ACC112 (cell line): ENCODE results near the gene CARNS1.
"Not testable (repeated sequence)": the region's sequence is repeated elsewhere in the genome, so short reads cannot be mapped to it uniquely, and the experiment has no call there.

ENCODE experiments used
- H2AFZ ChIP-seq: fragments of 200-600 bp; sonication (generic); one replicate; pipeline ENCODE4 v1.6.0; 2017; ENCODE audit warnings: antibody characterized with exemption, low read length; ENCODE audit not compliant: unreplicated experiment
- H3K27ac ChIP-seq: fragments of 200-600 bp; sonication (generic); 2 replicates; pipeline ENCODE4 v1.5.1; 2014; ENCODE audit warnings: low read depth, mild to moderate bottlenecking, antibody characterized with exemption, low read length, moderate library complexity
- H3K27me3 ChIP-seq: fragments of 200-600 bp; sonication (generic); 2 replicates; pipeline ENCODE4 v1.6.1; 2014; ENCODE audit warnings: mild to moderate bottlenecking, antibody characterized with exemption, low read length, moderate library complexity, mixed read lengths; ENCODE audit not compliant: insufficient read depth
- H3K36me3 ChIP-seq: fragments of 200-600 bp; sonication (generic); 2 replicates; pipeline ENCODE4 v1.6.1; 2016; ENCODE audit warnings: mild to moderate bottlenecking, antibody characterized with exemption, low read length, moderate library complexity, mixed read lengths; ENCODE audit not compliant: insufficient read depth
- H3K4me1 ChIP-seq: fragments of 200-600 bp; sonication (generic); one replicate; pipeline ENCODE4 v1.6.1; 2016; ENCODE audit warnings: low read length, mixed read lengths; ENCODE audit not compliant: insufficient read depth, unreplicated experiment, control insufficient read depth
- H3K4me3 ChIP-seq: fragments of 200-600 bp; sonication (generic); 2 replicates; pipeline ENCODE4 v1.5.1; 2014; ENCODE audit warnings: mild to moderate bottlenecking, low read depth, low read length
- H3K79me2 ChIP-seq: fragments of 200-600 bp; sonication (generic); one replicate; pipeline ENCODE4 v1.6.0; 2016; ENCODE audit warnings: low read length; ENCODE audit not compliant: control insufficient read depth, unreplicated experiment, insufficient read depth

CARNS1 gene

DNA sequence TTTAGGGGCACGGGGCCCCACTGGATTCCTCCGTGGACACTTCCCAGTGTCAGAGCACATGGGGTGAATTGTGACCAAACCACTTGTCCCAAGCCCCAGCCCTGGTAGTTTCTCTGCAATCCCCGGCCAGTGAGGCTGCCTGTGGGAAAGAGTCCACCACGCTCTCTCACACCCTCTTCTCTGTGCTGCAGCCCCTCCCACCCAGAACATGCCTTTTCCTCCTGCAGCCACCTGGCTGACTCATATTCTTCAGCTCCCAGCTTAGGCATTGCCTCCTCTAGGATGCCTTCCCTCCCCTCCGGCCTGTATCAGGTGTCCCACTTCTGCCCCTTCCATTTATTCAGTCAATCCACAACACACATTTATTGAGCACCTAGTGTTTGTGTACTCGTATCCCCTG is 7.4 kb downstream of the CARNS1 start:
- no peak overlapping the region for H3K27ac ChIP-seq
- H2AFZ ChIP-seq = no peak overlapping the region
- no peak overlapping the region for H3K4me3 ChIP-seq
- no peaks in the 10 kb centered on the region for H3K27me3 ChIP-seq
- no peaks in the 10 kb centered on the region for H3K36me3 ChIP-seq
- peaks cover 7% of the 10 kb centered on the region for H3K4me1 ChIP-seq
- no peaks in the 10 kb centered on the region for H3K79me2 ChIP-seq

DNA sequence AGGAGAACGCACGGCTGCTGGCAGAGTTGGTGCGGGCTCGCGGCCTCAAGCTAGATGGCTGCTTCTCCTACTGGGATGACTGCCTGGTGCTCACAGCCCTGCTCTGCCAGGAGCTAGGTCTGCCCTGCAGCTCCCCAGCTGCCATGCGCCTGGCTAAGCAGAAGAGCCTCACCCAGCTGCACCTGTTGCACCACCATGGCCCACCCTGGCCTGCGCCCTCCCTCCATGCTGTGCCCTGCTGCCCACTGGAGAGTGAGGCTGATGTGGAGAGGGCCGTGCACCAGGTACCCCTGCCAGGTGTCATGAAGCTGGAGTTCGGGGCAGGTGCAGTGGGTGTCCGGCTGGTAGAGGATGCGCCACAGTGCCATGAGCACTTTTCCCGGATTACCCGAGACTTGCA is 8.0 kb downstream of the CARNS1 start:
- Histone ChIP-seq H3K79me2 (peaks cover under 1% of the 10 kb centered on the region), H3K4me1 (peaks cover 7% of the 10 kb centered on the region), H3K36me3 (no peaks in the 10 kb centered on the region), H2AFZ (no peak overlapping the region), H3K27me3 (no peaks in the 10 kb centered on the region), H3K27ac (no peak overlapping the region), H3K4me3 (no peak overlapping the region)

DNA sequence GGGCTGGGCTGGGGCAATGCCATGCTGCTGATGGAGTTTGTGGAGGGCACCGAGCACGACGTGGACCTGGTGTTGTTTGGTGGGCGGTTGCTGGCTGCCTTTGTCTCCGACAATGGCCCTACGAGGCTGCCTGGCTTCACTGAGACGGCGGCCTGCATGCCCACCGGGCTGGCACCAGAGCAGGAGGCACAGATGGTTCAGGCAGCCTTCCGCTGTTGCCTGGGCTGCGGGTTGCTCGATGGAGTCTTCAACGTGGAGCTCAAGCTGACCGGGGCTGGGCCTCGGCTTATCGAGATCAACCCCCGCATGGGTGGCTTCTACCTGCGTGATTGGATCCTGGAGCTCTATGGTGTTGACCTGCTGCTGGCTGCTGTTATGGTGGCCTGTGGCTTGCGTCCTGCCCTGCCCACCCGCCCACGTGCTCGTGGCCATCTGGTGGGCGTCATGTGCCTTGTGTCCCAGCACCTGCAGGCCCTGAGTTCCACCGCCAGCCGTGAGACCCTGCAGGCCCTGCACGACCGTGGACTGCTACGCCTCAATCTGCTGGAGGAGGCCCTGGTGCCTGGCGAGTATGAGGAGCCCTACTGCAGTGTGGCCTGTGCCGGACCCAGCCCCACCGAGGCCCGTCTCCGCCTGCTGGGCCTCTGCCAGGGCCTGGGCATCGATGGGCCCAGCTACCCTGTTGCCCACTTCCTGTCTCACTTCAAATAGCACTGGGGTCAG is 8.6 kb downstream of the CARNS1 start:
- Histone ChIP-seq H3K79me2 (peaks cover 7% of the 10 kb centered on the region), H2AFZ (no peak overlapping the region), H3K36me3 (no peaks in the 10 kb centered on the region), H3K27me3 (no peaks in the 10 kb centered on the region), H3K4me3 (no peak overlapping the region), H3K27ac (no peak overlapping the region), H3K4me1 (peaks cover 8% of the 10 kb centered on the region)

DNA sequence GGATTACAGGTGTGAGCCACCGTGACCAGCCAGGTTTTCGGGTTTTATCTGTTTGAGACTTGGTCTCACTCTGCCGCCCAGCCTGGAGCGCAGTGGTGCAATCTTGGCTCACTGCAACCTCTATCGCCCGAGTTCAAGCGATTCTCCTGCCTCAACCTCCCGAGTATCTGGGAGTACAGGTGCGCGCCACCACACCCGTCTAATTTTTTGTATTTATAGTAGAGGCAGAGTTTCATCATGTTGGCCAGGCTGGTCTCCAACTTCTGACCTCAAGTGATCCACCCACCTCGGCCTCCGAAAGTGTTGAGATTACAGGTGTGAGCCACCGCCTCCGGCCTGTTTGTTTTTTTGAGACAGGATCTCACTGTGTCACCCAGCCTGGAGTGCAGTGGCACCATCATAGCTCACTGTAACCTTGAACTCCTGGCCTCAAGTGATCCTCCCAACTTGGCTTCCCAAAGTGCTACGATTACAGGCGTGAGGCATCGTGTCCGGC is 11.9 kb downstream of the CARNS1 start:
- peak overlapping the region; percentile 89 for H2AFZ ChIP-seq
- not testable (repeated sequence) for H3K27me3 ChIP-seq, H3K4me1 ChIP-seq, H3K27ac ChIP-seq, H3K36me3 ChIP-seq
- H3K4me3 ChIP-seq = peak overlapping the region; percentile 88
- peaks cover 16% of the 10 kb centered on the region for H3K79me2 ChIP-seq

DNA sequence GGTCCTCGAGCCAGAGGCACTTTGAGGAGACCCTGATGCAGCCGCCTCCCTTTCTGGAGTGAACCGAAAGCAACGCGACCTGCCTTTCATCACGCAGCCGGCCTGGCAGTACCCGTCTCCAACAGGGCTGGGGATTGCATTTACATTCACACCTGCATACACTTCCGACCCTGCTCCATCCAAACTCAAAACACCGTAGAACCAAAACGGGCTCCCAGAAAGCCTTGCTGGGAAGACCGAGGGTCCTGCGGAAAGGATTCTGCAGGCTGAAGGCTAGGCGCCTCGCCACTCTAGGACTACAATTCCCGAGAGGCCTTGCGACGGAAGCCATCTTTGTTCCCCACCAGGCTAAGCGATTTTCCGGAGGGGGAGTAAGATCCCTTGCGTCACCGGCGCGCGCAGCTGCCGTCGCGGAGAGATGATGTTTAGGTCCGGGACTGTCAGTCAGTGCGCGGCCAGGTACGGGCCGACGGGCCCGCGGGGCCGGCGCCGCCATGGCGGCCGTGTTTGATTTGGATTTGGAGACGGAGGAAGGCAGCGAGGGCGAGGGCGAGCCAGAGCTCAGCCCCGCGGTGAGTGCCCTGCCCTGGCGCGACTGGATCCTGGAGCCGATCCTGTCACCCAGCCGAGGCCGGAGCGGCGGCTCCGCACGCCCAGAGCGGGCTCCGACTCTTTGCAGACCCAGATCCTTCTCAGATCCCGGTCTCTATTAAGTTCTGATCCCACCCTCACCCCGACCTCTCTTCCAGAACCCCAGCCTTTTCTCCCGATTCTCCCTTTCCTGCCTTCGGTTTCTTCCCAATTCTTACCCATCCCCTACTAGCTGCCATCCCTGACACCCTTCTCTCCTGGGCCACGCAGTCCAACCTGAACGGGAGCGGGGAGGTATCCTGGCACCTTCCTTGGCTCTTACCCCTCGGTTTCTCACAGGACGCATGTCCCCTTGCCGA is 12.8 kb downstream of the CARNS1 start, which contains the start of gene RPS6KB2:
Gene RPS6KB2 (plus strand): TSS at position 443 of the 950 bp plus-strand sequence. CDS start 52 bp downstream, at position 495.
- H3K27ac ChIP-seq = peak within 1 kb of the TSS; percentile 13
- H3K4me1 ChIP-seq = peaks cover 8% of the 10 kb centered on the region
- no peaks in the 10 kb centered on the region for H3K27me3 ChIP-seq
- no peaks in the 10 kb centered on the region for H3K36me3 ChIP-seq
- peak within 1 kb of the TSS; percentile 88 for H3K4me3 ChIP-seq
- H3K79me2 ChIP-seq = peaks cover 16% of the 10 kb centered on the region
- peak within 1 kb of the TSS; percentile 89 for H2AFZ ChIP-seq

DNA sequence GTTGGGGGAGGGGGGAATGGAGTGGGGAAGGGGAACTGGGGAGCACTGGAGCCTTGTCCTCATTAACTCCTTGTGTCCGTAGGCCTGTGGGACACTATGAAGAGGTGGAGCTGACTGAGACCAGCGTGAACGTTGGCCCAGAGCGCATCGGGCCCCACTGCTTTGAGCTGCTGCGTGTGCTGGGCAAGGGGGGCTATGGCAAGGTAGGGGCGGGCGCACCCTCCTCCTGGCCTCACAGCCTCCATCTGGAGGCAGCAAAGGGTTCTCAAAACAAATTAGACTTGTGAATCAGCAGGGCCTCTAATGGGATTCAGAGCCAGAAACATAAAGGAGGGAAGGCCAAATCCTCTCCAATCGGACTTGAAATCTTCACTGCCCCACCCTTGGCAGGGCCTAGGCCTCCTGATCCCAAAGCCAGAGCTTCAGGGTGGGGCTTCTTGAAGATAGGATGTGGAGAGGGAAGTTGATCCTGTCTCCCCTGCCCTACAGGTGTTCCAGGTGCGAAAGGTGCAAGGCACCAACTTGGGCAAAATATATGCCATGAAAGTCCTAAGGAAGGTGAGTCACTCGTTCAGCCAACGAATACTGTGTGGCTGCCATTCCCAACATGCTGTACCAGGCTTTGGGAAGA is 13.7 kb downstream of the CARNS1 start:
- H2AFZ ChIP-seq = no peak overlapping the region
- H3K27ac ChIP-seq = peak overlapping the region; percentile 13; the same call in 1 of the 2 replicates
- H3K4me1 ChIP-seq = peaks cover 8% of the 10 kb centered on the region
- H3K36me3 ChIP-seq = no peaks in the 10 kb centered on the region
- peak overlapping the region; percentile 88 for H3K4me3 ChIP-seq
- H3K27me3 ChIP-seq = no peaks in the 10 kb centered on the region
- H3K79me2 ChIP-seq = peaks cover 16% of the 10 kb centered on the region

DNA sequence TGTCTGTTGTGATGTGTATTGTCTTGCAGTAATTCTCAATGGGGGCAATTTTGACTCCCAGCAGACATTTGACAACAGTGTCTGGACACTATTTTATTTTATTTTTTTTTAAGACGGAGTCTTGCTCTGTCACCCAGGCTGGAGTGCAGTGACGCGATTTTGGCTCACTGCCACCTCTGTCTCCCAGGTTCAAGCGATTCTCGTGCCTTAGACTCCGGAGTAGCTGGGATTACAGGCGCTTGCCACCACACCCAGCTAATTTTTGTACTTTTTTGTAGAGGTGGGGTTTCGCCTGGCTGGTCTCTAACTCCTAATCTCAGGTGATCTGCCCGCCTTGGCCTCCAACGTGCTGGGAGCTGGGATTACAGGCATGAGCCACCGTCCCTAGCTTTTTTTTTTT is 14.2 kb downstream of the CARNS1 start:
- Histone ChIP-seq H3K27ac (no peak overlapping the region), H3K4me1 (peaks cover 8% of the 10 kb centered on the region), H3K4me3 (peak overlapping the region; percentile 88), H3K36me3 (no peaks in the 10 kb centered on the region), H2AFZ (no peak overlapping the region), H3K27me3 (no peaks in the 10 kb centered on the region), H3K79me2 (peaks cover 16% of the 10 kb centered on the region)

DNA sequence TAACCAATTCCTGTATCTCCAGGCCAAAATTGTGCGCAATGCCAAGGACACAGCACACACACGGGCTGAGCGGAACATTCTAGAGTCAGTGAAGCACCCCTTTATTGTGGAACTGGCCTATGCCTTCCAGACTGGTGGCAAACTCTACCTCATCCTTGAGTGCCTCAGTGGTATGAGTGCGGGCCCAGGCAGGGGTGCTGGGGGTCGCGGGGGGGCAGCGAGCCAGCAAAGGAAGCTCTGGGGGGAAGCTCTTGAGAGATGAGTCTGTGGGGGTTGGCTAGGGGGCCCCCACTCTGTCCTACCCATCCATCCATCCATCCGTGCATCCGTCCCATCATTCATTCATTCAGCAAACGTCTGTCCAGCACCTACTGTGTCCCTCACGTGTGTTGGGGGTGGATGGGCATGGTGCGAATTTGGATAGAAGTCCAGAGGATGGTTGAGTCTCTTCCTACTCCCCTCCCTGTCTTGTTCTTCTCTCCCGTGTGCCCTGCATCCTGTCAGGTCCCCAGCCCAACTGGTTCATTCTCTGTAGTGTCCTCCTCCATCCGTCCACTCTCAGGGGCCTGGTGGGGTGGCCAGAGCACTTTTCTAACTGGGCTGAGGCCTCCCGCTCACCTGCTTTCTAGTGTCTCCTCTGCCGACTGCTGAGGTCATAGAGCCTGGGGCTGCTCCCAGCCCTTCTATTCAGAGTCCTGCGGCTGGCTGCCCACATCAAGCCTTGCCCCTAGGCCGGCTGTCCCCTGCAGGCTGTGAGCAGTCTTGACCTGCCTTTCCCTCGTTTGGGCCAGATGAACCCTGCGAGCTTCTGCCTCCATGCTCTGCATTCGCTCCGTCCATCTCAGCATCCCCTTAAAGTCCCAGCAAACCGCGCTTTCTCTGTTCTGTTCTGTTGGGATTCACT is 16.1 kb downstream of the CARNS1 start:
- Histone ChIP-seq H3K27ac (no peak overlapping the region), H3K4me1 (peaks cover 8% of the 10 kb centered on the region), H3K4me3 (no peak overlapping the region), H3K79me2 (peaks cover 16% of the 10 kb centered on the region), H2AFZ (no peak overlapping the region), H3K27me3 (no peaks in the 10 kb centered on the region), H3K36me3 (no peaks in the 10 kb centered on the region)

DNA sequence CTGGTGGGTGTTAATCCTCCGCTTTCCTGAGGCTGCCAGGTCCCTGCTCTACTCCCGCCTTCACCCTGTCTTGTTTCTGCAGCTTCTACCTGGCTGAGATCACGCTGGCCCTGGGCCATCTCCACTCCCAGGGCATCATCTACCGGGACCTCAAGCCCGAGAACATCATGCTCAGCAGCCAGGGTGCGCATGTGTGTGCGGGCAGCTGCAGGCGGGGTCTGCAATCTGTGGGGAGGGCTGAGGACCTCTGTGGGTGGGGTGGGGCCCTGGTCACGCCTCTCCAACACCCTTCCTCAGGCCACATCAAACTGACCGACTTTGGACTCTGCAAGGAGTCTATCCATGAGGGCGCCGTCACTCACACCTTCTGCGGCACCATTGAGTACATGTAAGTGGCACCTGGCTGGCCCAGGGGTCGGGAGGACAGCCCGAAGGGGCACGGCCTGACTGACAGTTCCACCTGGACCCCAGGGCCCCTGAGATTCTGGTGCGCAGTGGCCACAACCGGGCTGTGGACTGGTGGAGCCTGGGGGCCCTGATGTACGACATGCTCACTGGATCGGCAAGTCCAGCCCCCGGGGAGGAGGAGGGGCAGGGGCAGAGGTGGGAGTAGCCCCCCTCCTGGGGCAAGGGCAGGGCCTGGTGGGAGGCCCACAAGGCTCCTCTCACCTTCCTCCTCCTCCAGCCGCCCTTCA is 17.3 kb downstream of the CARNS1 start:
- H3K27me3 ChIP-seq = no peaks in the 10 kb centered on the region
- peaks cover 16% of the 10 kb centered on the region for H3K79me2 ChIP-seq
- H3K27ac ChIP-seq = no peak overlapping the region
- no peaks in the 10 kb centered on the region for H3K36me3 ChIP-seq
- no peak overlapping the region for H3K4me3 ChIP-seq
- no peak overlapping the region for H2AFZ ChIP-seq
- H3K4me1 ChIP-seq = peaks cover 8% of the 10 kb centered on the region
